ENCODE data around the gene ZNF678. TPM values are rescaled to one million over a fixed set of nuclear protein-coding genes. Genes with fewer than 3 reads are reported as not detected.

The ZNF678 gene
- total RNA-seq, 2 donors from 2014 or later, result 7.1 to 10.6 TPM

DNA sequence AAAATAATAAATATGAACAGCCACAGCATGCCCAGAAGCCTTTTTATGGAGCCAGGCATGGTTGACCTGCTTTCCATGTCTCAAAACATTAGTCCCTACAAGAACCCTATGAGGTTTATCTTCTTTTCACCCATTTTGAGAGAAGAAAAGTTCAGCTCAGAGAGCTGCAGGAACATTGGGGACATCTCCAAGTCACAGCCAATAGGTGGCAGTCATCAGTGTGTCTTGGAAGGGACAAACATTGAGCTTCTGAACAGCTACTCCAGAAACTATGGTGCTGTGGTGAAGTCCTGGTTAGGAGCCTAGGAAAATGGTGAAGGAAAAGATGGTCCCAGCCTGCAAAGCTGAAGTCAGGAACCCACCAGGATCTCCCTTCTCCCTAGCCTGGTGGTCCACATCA lies 98.1 kb downstream of the ZNF678 start:
- TF ChIP-seq, protein P1, sequence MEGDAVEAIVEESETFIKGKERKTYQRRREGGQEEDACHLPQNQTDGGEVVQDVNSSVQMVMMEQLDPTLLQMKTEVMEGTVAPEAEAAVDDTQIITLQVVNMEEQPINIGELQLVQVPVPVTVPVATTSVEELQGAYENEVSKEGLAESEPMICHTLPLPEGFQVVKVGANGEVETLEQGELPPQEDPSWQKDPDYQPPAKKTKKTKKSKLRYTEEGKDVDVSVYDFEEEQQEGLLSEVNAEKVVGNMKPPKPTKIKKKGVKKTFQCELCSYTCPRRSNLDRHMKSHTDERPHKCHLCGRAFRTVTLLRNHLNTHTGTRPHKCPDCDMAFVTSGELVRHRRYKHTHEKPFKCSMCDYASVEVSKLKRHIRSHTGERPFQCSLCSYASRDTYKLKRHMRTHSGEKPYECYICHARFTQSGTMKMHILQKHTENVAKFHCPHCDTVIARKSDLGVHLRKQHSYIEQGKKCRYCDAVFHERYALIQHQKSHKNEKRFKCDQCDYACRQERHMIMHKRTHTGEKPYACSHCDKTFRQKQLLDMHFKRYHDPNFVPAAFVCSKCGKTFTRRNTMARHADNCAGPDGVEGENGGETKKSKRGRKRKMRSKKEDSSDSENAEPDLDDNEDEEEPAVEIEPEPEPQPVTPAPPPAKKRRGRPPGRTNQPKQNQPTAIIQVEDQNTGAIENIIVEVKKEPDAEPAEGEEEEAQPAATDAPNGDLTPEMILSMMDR (IDR thresholded peaks at IDR 0.05), result no peak
- no peaks in the 10 kb centered on the region for H3K36me3 ChIP-seq
- no peak for ATAC-seq (ENCODE audit: insufficient number of reproducible peaks, low FRiP score, low read depth)

DNA sequence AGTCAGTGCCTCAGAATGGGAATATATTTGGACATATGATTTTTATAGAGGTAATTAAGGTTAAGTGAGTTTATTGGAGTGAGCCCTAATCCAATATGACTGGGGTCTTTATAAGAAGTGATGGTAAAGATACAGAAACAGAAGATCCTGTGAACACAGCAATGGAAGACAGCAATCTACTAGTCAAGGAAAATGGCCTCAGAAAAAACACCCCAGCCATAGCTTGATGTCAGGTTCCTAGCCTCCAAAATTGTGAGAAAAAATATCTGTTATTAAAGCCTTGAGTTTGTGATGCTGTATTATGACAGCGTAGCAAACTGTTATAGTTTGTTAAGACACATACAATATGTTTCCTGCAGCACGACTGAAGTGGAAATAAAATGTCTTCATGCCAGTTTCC lies 99.6 kb downstream of the ZNF678 start:
- TF ChIP-seq, protein P1 (IDR thresholded peaks at IDR 0.05), result no peak
- no peaks in the 10 kb centered on the region for H3K36me3 ChIP-seq

More for the DNA sequence above, 98.1 kb downstream of the ZNF678 start:
- Histone ChIP-seq H3K4me1 (ENCODE audit: control insufficient read depth in 1 of 2, low read depth in 2 of 2) (no peaks in the 10 kb centered on the region), H3K9me3 (peaks cover 96% of the 10 kb centered on the region), H3K4me3 (no peak overlapping the region), H3K27me3 (replicated peaks; ENCODE audit: insufficient read depth) (no peaks in the 10 kb centered on the region), H3K27ac (no peak overlapping the region)
- no peak for DNase-seq (ENCODE audit: low spot score)

DNA sequence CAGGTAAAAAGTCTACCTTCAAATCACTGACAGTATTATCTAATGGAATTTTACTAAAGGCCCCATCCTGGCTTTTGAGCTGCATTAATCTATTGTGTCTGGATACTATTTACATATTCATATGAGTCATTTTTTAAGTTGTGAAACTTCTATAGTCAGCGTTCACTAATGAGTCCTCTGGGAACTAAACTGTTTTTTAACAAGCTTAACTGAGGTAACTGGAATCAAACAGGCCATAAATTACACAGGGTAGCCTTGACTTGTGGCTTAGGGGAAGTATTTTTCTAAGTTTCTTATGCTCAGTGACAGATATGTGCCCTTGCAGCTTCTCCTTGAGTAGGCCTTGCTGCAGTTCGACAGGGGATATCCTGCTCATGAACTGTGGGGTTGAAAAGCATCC lies 102.9 kb downstream of the ZNF678 start:
- no peaks in the 10 kb centered on the region for H3K4me1 ChIP-seq (ENCODE audit: control insufficient read depth in 1 of 2, low read depth in 2 of 2)
- no peaks in the 10 kb centered on the region for H3K27me3 ChIP-seq (replicated peaks; ENCODE audit: insufficient read depth)
- H3K27ac ChIP-seq, result no peak overlapping the region
- H3K4me3 ChIP-seq, result no peak overlapping the region
- TF ChIP-seq, protein P1 (IDR thresholded peaks at IDR 0.05), result no peak
- DNase-seq (ENCODE audit: low spot score) (no peak), ATAC-seq (ENCODE audit: insufficient number of reproducible peaks, low FRiP score, low read depth) (no peak)
- H3K9me3 ChIP-seq, result peaks cover 99% of the 10 kb centered on the region
- no peaks in the 10 kb centered on the region for H3K36me3 ChIP-seq

More for the DNA sequence above, 99.6 kb downstream of the ZNF678 start:
- H3K27ac ChIP-seq, result no peak overlapping the region
- H3K9me3 ChIP-seq, result peaks cover 96% of the 10 kb centered on the region
- H3K4me3 ChIP-seq, result no peak overlapping the region
- no peaks in the 10 kb centered on the region for H3K27me3 ChIP-seq (replicated peaks; ENCODE audit: insufficient read depth)
- DNase-seq (ENCODE audit: low spot score) (no peak), ATAC-seq (ENCODE audit: insufficient number of reproducible peaks, low FRiP score, low read depth) (no peak)
- no peaks in the 10 kb centered on the region for H3K4me1 ChIP-seq (ENCODE audit: control insufficient read depth in 1 of 2, low read depth in 2 of 2)

DNA sequence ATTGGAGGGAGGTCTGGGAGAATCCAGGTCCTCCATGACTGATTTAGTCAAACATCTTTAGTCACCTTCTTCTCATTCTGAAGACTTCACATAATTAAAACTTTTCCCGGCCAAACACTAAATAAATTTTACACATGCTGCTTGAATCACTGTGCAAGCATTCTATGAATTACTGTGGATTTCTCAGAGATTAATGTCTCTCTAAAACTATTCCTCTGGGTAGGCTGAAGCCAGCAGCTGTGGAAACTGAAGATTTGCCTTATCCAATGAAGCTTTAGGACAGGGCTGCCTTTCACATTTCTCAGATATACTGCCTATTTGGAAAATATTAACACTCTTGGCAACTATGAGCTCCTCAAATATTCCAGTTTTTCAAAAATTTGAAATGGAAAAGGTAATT lies 110.1 kb downstream of the ZNF678 start:
- DNase-seq (ENCODE audit: low spot score) (no peak), ATAC-seq (ENCODE audit: insufficient number of reproducible peaks, low FRiP score, low read depth) (no peak)
- no peaks in the 10 kb centered on the region for H3K36me3 ChIP-seq
- H3K9me3 ChIP-seq, result peaks cover 81% of the 10 kb centered on the region
- H3K4me1 ChIP-seq (ENCODE audit: control insufficient read depth in 1 of 2, low read depth in 2 of 2), result no peaks in the 10 kb centered on the region
- H3K4me3 ChIP-seq, result no peak overlapping the region
- H3K27me3 ChIP-seq (replicated peaks; ENCODE audit: insufficient read depth), result no peaks in the 10 kb centered on the region
- H3K27ac ChIP-seq, result no peak overlapping the region
- TF ChIP-seq, protein P1 (IDR thresholded peaks at IDR 0.05), result no peak

DNA sequence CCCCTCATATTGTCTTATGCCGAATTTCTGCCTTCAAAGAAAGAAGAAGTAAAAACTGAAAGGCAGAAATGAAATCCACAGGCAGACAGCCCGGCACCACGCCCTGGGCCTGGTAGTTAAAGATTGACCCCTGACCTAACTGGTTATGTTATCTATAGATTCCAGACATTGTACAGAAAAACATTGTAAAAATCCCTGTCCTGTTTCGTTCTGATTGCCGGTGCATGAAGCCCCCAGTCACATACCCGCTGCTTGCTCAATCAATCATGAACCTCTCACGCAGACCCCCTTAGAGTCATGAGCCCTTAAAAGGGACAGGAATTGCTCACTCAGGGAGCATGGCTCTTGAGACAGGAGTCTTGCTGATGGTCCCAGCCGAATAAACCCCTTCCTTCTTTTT lies 122.5 kb downstream of the ZNF678 start:
- H3K4me1 ChIP-seq (ENCODE audit: control insufficient read depth in 1 of 2, low read depth in 2 of 2), result no peaks in the 10 kb centered on the region
- H3K27me3 ChIP-seq (replicated peaks; ENCODE audit: insufficient read depth), result no peaks in the 10 kb centered on the region
- no peaks in the 10 kb centered on the region for H3K36me3 ChIP-seq
- peaks cover 68% of the 10 kb centered on the region for H3K9me3 ChIP-seq
- ATAC-seq (ENCODE audit: insufficient number of reproducible peaks, low FRiP score, low read depth) (no peak), DNase-seq (ENCODE audit: low spot score) (no peak)
- no peak overlapping the region for H3K27ac ChIP-seq
- TF ChIP-seq, protein P1 (IDR thresholded peaks at IDR 0.05), result no peak
- H3K4me3 ChIP-seq, result no peak overlapping the region
